ENCODE measurements around the gene ATF7IP. TPM values are rescaled to one million over a fixed set of nuclear protein-coding genes. Genes with fewer than 3 reads are reported as not detected.
"Not testable (repeated sequence)": the region's sequence is repeated elsewhere in the genome, so short reads cannot be mapped to it uniquely, and the experiment has no call there.

Gene ATF7IP, protein sequence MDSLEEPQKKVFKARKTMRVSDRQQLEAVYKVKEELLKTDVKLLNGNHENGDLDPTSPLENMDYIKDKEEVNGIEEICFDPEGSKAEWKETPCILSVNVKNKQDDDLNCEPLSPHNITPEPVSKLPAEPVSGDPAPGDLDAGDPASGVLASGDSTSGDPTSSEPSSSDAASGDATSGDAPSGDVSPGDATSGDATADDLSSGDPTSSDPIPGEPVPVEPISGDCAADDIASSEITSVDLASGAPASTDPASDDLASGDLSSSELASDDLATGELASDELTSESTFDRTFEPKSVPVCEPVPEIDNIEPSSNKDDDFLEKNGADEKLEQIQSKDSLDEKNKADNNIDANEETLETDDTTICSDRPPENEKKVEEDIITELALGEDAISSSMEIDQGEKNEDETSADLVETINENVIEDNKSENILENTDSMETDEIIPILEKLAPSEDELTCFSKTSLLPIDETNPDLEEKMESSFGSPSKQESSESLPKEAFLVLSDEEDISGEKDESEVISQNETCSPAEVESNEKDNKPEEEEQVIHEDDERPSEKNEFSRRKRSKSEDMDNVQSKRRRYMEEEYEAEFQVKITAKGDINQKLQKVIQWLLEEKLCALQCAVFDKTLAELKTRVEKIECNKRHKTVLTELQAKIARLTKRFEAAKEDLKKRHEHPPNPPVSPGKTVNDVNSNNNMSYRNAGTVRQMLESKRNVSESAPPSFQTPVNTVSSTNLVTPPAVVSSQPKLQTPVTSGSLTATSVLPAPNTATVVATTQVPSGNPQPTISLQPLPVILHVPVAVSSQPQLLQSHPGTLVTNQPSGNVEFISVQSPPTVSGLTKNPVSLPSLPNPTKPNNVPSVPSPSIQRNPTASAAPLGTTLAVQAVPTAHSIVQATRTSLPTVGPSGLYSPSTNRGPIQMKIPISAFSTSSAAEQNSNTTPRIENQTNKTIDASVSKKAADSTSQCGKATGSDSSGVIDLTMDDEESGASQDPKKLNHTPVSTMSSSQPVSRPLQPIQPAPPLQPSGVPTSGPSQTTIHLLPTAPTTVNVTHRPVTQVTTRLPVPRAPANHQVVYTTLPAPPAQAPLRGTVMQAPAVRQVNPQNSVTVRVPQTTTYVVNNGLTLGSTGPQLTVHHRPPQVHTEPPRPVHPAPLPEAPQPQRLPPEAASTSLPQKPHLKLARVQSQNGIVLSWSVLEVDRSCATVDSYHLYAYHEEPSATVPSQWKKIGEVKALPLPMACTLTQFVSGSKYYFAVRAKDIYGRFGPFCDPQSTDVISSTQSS
- 14.6 and 15.9 TPM in 2 replicates for total RNA-seq

GRCh38 chr12:14365294-14366208 lies at the start of gene ATF7IP:
Gene ATF7IP (plus strand): TSS chr12:14365682. CDS start chr12:14423916, 58,234 bp downstream.
- peak; percentile 99 for DNase-seq (ENCODE audit: low read depth in 2 of 2)

DNA sequence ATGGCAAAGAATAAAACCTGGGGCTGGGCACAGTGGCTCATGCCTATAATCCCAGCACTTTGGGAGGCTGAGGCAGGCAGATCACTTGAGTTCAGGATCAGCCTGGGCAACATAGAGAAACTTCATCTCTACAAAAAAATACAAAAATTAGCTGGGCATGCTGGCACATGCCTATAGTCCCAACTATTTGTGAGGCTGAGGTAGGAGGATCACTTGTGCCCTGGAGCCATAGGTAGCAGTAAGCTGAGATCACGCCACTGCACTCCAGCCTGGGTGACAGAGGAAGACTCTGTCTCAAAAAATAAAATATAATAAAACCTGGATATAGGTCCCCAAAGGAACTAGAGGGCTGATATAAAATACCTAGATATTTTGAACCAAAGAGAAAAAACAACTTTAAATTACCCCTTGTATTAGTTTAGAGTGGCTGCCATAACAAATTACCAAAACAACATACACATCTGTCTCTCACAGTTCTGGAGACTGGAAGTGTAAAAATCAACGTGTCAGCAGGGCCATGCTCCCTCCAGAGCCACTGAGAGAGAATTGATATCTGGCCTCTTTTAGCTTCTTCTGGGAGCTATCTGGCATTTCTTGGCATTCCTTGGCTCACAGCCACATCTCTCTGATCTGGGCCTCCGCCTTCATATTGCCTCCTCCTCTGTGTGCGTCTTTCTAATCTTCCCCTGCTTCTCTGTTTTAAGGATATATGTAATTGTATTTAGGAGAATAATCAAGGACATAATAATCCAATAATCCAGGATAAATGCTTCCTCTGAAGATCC lies 47.9 kb upstream of the ATF7IP start:
- no peak for DNase-seq (ENCODE audit: low read depth in 2 of 2)

- DNase-seq (ENCODE audit: low read depth in 2 of 2) = not testable (repeated sequence)
Measured at GRCh38 chr12:14319704-14320427, 45.6 kb upstream of the ATF7IP start.

GRCh38 chr12:14322403-14322802 lies 43.1 kb upstream of the ATF7IP start:
- DNase-seq (ENCODE audit: low read depth in 2 of 2) = no peak

DNA sequence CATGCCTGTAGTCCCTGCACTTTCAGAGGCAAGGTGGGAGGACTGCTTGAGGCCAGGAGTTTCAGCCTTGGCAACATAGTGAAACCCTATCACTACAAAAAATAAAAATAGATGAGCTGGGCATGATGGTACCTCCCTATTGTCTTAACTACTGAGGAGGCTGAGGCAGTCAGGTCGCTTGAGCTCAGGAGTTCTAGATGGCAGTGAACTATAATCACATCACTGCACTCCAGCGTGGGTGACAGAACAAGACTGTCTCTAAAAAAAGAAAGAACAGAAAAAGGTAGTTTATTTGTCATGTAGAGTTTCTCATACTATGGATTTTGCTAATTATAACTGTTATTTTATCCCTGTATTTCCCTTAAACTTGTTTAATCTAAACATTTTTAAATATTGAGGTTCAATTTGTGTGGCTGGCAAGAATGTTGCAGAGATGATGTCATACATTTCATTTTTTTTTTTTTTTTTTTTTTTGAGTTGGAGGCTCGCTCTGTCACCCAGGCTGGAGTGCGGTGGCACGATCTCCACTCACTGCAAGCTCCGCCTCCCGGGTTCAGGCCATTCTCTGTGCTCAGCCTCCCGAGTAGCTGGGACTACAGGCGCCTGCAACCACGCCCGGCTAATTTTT lies 39.7 kb upstream of the ATF7IP start:
- no peak for DNase-seq (ENCODE audit: low read depth in 2 of 2)

DNA sequence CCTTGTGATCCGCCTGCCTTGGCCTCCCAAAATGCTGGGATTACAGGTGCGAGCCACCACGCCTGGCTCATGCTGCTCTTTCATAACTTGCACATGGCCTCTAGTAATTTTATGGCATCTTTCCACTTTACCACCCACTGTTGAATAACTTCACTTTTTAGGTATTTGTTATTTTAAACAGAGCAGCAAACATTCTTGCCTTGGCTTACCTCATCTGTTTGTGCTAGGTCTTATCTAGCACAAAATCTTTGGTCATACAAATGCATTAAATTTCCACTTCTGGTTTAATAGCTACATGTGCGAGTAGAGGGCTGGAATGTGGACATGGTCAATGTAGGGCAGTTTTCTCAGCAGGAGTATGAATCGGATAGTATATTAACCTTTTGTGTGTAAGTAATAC lies 38.8 kb upstream of the ATF7IP start:
- no peak for DNase-seq (ENCODE audit: low read depth in 2 of 2)

DNA sequence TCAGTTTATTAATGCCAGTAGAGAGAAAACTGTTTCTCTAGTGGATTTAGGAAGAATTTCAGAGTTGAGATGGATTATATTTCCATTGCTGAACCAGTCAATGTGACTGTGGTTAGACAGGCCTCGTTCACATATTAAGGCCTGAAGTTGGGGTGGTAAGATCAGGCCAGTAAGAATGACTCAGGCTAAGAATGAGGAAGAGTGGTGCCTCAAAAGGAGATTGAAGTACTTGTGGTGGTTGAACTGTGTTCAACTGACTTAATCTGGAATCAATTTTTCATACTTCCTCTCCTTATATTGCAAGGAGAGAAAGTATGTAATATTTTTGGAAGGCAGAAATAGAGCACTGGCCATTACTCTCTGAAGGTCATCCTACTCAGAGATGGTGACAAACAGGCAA lies 37.8 kb upstream of the ATF7IP start:
- no peak for DNase-seq (ENCODE audit: low read depth in 2 of 2)

- DNase-seq (ENCODE audit: low read depth in 2 of 2) = no peak
Measured at GRCh38 chr12:14332482-14332881, 33.0 kb upstream of the ATF7IP start.

GRCh38 chr12:14340371-14340770 lies 25.1 kb upstream of the ATF7IP start:
- DNase-seq (ENCODE audit: low read depth in 2 of 2) = no peak

GRCh38 chr12:14351524-14351923 lies 14.0 kb upstream of the ATF7IP start:
- DNase-seq (ENCODE audit: low read depth in 2 of 2) = not testable (repeated sequence)

DNA sequence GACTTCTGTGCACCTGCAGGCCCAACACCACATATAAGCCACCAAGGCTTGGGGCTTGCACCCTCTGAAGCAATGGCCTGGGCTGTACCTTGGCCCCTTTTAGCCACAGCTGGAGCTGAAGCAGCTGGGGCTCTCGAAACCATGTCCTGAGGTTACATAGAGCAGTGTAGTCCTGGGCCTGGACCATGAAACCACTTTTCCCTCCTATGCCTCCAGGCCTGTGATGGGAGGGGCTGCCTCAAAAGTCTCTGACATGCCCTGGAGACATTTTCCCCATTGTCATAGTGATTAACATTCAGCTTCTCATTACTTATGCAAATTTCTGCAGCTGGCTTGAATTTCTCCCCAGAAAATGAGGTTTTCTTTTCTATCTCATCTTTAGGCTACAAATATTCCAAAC lies 13.4 kb upstream of the ATF7IP start:
- not testable (repeated sequence) for DNase-seq (ENCODE audit: low read depth in 2 of 2)

- not testable (repeated sequence) for DNase-seq (ENCODE audit: low read depth in 2 of 2)
Measured at GRCh38 chr12:14354665-14355064, 10.8 kb upstream of the ATF7IP start.

DNA sequence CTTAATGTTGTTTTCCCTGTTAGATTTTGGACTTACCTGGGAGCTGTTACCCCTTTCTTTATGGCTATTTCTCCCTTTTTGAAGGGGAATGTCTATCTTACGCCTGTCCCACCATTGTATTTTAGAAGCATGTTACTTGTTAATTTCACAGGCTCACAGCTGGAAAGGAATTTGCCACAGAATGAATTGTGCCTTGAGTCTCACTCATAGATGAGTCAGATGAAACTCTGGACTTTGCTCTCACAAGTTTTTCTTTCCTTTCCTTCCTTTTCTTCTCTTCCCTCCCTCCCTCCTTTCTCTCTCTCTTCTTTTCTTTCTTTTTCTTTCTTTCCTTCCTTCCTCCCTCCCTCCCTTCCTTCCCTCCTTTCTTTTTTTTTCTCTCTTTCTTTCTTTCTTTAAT lies 9.3 kb upstream of the ATF7IP start:
- DNase-seq (ENCODE audit: low read depth in 2 of 2) = no peak

- DNase-seq (ENCODE audit: low read depth in 2 of 2) = no peak
Measured at GRCh38 chr12:14357486-14357885, 8.0 kb upstream of the ATF7IP start.

DNA sequence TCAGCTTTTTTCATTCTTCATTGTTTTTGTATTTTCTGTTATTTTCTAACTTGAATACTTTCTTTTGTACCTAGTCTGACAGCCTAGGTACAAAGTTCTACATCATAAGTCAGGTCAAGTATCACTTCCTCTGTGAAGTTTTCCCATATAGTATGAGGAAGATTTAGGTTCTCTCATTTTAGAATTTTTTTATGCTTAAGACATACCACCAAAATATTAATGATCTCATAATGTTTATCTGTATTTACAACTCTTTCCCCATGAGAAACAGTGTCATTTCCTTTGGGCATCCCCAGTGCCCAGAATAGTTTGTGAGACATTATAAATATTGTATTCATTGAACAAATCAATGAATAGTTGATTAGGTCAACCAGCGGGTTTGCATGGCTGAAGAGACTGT lies 3.1 kb upstream of the ATF7IP start:
- peak in 1 of 2 donors; percentile 61 for DNase-seq (ENCODE audit: low read depth in 2 of 2)

- no peak for DNase-seq (ENCODE audit: low read depth in 2 of 2)
Measured at GRCh38 chr12:14364583-14365271, 755 bp upstream of the ATF7IP start.

DNA sequence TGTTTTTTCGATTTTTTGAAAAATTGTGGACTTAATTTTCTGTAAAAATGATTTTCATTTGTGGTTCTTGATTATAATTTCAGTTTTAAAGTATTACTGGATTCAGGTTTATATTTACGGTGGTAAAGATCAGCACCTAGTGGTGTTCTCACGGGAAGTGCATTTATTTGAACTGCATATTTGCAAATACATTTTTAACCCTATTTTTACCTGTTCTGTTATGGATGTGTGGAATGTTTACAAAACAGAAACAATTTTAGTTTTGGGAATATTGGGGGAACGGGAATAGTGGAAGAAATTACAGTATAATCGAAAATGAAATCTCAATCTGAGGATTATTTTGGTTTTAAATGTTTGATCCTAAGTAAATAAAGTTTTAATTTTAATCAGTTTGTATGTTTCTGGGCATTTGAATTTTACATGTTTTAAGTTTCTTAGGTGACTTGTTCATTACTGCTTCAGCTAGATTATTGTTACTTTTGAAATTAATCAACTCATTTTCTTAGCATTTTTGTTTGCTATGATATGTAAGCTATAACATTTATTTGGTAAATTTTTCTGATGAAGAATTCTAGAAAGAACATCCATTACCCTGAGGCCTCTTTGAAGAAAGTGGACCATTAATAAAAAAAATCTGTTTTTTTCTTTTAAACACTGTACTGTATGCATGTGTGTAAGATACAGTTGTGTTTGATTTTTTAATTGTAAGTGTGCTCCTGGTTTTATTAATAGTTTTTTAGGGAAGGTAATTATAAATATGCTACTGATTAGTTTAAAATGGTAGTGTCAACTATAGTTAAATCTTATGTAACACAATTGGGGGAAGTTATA lies 942 bp downstream of the ATF7IP start:
- DNase-seq (ENCODE audit: low read depth in 2 of 2) = peak; percentile 55 to 65
